IMR-90 (cell line): Measurements from ENCODE around the gene WFDC9. TPM values are rescaled to one million over a fixed set of nuclear protein-coding genes. Genes with fewer than 3 reads are reported as not detected.

ENCODE experiments used
- ATAC-seq: fragments of 200-7000 bp; cut with Tn5 transposase; 2 replicates; pipeline ENCODE4 v1.9.1; 2020; ENCODE audit warnings: low read depth, mild to moderate bottlenecking, moderate library complexity
- BruUV-seq: library from RNA; stranded (reverse); fragments of 400-500 nt; replicated peaks from 2 replicates; lab custom pipeline; 2021; lab: Mats Ljungman, UMichigan
- CTCF ChIA-PET: fragments of 300-600 bp; formaldehyde crosslinking; extraction: SDS; loops from one replicate; lab custom pipeline; 2021; ENCODE audit warnings: antibody characterized with exemption; lab: Yijun Ruan, JAX
- POLR2A ChIA-PET: fragments of 300-600 bp; sonication (Branson Sonifier 250); formaldehyde crosslinking; loops from one replicate; lab custom pipeline; 2022; ENCODE audit warnings: antibody characterized with exemption; ENCODE audit not compliant: unreplicated experiment; lab: Charles Lee
- DNase-seq: peaks from one replicate; pipeline ENCODE4 v3.0.0; 2013
- H2AFZ ChIP-seq: replicated peaks from 2 replicates; pipeline ENCODE3; 2013; ENCODE audit warnings: low read length, mild to moderate bottlenecking; ENCODE audit not compliant: poor library complexity
- H2AK5ac ChIP-seq: 2 replicates; pipeline ENCODE4 v1.6.1; 2013; ENCODE audit warnings: low read depth, low read length, inconsistent platforms
- H2AK9ac ChIP-seq: replicated peaks from 2 replicates; pipeline ENCODE3; 2013; ENCODE audit warnings: mild to moderate bottlenecking, low read depth, low read length, moderate library complexity; ENCODE audit not compliant: poor library complexity
- H2BK120ac ChIP-seq: 2 replicates; pipeline ENCODE4 v1.6.1; 2013; ENCODE audit warnings: low read depth, low read length, inconsistent platforms
- H2BK15ac ChIP-seq: 3 replicates; pipeline ENCODE4 v1.6.1; 2013; ENCODE audit warnings: low read depth, low read length, inconsistent platforms
- H2BK20ac ChIP-seq: 2 replicates; pipeline ENCODE4 v1.6.1; 2013; ENCODE audit warnings: low read depth, mild to moderate bottlenecking, inconsistent platforms, low read length, moderate library complexity
- H2BK5ac ChIP-seq: 2 replicates; pipeline ENCODE4 v1.6.1; 2013; ENCODE audit warnings: mild to moderate bottlenecking, low read depth, low read length, inconsistent platforms; ENCODE audit not compliant: poor library complexity, severe bottlenecking
- H3K14ac ChIP-seq: replicated peaks from 2 replicates; pipeline ENCODE4 v1.6.1; 2013; ENCODE audit warnings: low read depth, low read length, inconsistent platforms
- H3K18ac ChIP-seq: 2 replicates; pipeline ENCODE4 v1.6.1; 2013; ENCODE audit warnings: low read depth, low read length, control low read depth
- H3K23ac ChIP-seq: 2 replicates; pipeline ENCODE4 v1.6.1; 2013; ENCODE audit warnings: low read depth, low read length, inconsistent platforms
- H3K27ac ChIP-seq: 2 replicates; pipeline ENCODE4 v1.5.1; 2013; ENCODE audit warnings: mild to moderate bottlenecking, control low read depth, low read length; ENCODE audit not compliant: insufficient read depth
- H3K27me3 ChIP-seq: 2 replicates; pipeline ENCODE4 v1.6.1; 2013; ENCODE audit warnings: low read length; ENCODE audit not compliant: control insufficient read depth, insufficient read depth
- H3K36me3 ChIP-seq: 2 replicates; pipeline ENCODE4 v1.6.1; 2013; ENCODE audit warnings: low read length, mixed read lengths; ENCODE audit not compliant: control insufficient read depth, insufficient read depth
- H3K4ac ChIP-seq: 2 replicates; pipeline ENCODE4 v1.6.1; 2013; ENCODE audit warnings: low read depth, low read length, inconsistent platforms
- H3K4me1 ChIP-seq: 2 replicates; pipeline ENCODE4 v1.6.1; 2013; ENCODE audit warnings: low read length, mixed read lengths; ENCODE audit not compliant: control insufficient read depth, insufficient read depth
- H3K4me2 ChIP-seq: 2 replicates; pipeline ENCODE4 v1.6.1; 2013; ENCODE audit warnings: low read depth, mild to moderate bottlenecking, control low read depth, low read length, moderate library complexity
- H3K4me3 ChIP-seq: 2 replicates; pipeline ENCODE4 v1.5.1; 2013; ENCODE audit warnings: low read depth, mild to moderate bottlenecking, control low read depth, low read length, moderate library complexity; ENCODE audit not compliant: insufficient read depth
- H3K56ac ChIP-seq: 2 replicates; pipeline ENCODE4 v1.6.1; 2013; ENCODE audit warnings: low read length, inconsistent platforms; ENCODE audit not compliant: insufficient read depth; ENCODE audit errors: extremely low read depth
- H3K79me1 ChIP-seq, 2 experiments: 2 replicates each; pipeline ENCODE4 v1.6.1; 2013; ENCODE audit warnings: low read length in 2 of 2, inconsistent platforms in 1 of 2, low read depth in 1 of 2
- H3K9ac ChIP-seq: 2 replicates; pipeline ENCODE4 v1.6.1; 2013; ENCODE audit warnings: low read depth, low read length, control low read depth
- H3K9me1 ChIP-seq: 2 replicates; pipeline ENCODE4 v1.6.1; 2013; ENCODE audit warnings: low read length, inconsistent platforms; ENCODE audit not compliant: insufficient read depth
- H3K9me3 ChIP-seq: 2 replicates; pipeline ENCODE4 v1.6.1; 2013; ENCODE audit warnings: low read length; ENCODE audit not compliant: control insufficient read depth, insufficient read depth
- H4K20me1 ChIP-seq: 2 replicates; pipeline ENCODE4 v1.6.1; 2013; ENCODE audit warnings: low read length, inconsistent platforms; ENCODE audit not compliant: insufficient read depth
- H4K5ac ChIP-seq: 2 replicates; pipeline ENCODE4 v1.6.1; 2013; ENCODE audit warnings: mild to moderate bottlenecking, low read depth, low read length, control low read depth
- H4K8ac ChIP-seq, 2 experiments: 2 replicates each; pipeline ENCODE4 v1.6.1; 2013; ENCODE audit warnings: low read depth in 2 of 2, low read length in 2 of 2, control low read depth in 1 of 2, inconsistent platforms in 1 of 2
- H4K91ac ChIP-seq: 2 replicates; pipeline ENCODE4 v1.6.1; 2013; ENCODE audit warnings: low read depth, low read length, inconsistent platforms; ENCODE audit not compliant: insufficient read depth
- BHLHE40 ChIP-seq: fragments of 150-350 bp; IDR thresholded peaks from 2 replicates; pipeline ENCODE4 v1.6.1; 2016; ENCODE audit warnings: mild to moderate bottlenecking, low read depth, low read length
- CEBPB ChIP-seq: IDR thresholded peaks from 2 replicates; pipeline ENCODE4 v1.6.1; 2012; ENCODE audit warnings: low read depth, low read length, improper control_type of control experiment
- CHD1 ChIP-seq: IDR thresholded peaks from 2 replicates; pipeline ENCODE4 v1.6.1; 2012; ENCODE audit warnings: low read depth, low read length, improper control_type of control experiment
- CTCF ChIP-seq: conservative IDR thresholded peaks from 2 replicates; pipeline ENCODE4 v1.5.1; 2012; ENCODE audit warnings: mild to moderate bottlenecking, low read depth, low read length, improper control_type of control experiment
- ELK1 ChIP-seq: fragments of 150-350 bp; IDR thresholded peaks from 2 replicates; pipeline ENCODE4 v1.6.1; 2016; ENCODE audit warnings: low read depth, mild to moderate bottlenecking, low read length, moderate library complexity, borderline replicate concordance
- FOS ChIP-seq: fragments of 150-350 bp; IDR thresholded peaks from 2 replicates; pipeline ENCODE4 v1.6.1; 2016; ENCODE audit warnings: low read depth, low read length
- MAFK ChIP-seq: IDR thresholded peaks from 2 replicates; pipeline ENCODE4 v1.6.1; 2012; ENCODE audit warnings: low read depth, low read length, improper control_type of control experiment
- MAZ ChIP-seq: IDR thresholded peaks from 2 replicates; pipeline ENCODE4 v1.6.1; 2012; ENCODE audit warnings: low read depth, mild to moderate bottlenecking, low read length, improper control_type of control experiment, moderate library complexity, borderline replicate concordance
- MXI1 ChIP-seq: IDR thresholded peaks from 2 replicates; pipeline ENCODE4 v1.6.1; 2012; ENCODE audit warnings: low read depth, mild to moderate bottlenecking, low read length, moderate library complexity, borderline replicate concordance
- POLR2A ChIP-seq: IDR thresholded peaks from 2 replicates; pipeline ENCODE4 v1.6.1; 2012; ENCODE audit warnings: mild to moderate bottlenecking, low read depth, low read length
- RAD21 ChIP-seq: IDR thresholded peaks from 2 replicates; pipeline ENCODE4 v1.6.1; 2012; ENCODE audit warnings: low read length, improper control_type of control experiment
- RCOR1 ChIP-seq: IDR thresholded peaks from 2 replicates; pipeline ENCODE4 v1.6.1; 2012; ENCODE audit warnings: mild to moderate bottlenecking, low read length, improper control_type of control experiment; ENCODE audit not compliant: insufficient replicate concordance
- SMC3 ChIP-seq: fragments of 150-350 bp; IDR thresholded peaks from 2 replicates; pipeline ENCODE4 v1.6.1; 2016; ENCODE audit warnings: low read depth, mild to moderate bottlenecking, antibody characterized with exemption, low read length, moderate library complexity
- USF2 ChIP-seq: fragments of 150-350 bp; IDR thresholded peaks from 2 replicates; pipeline ENCODE4 v1.6.1; 2017; ENCODE audit warnings: mild to moderate bottlenecking, antibody characterized with exemption, low read length, low read depth
- WGBS, 2 experiments: methylation state at CpG; one replicate each; pipeline versions ENCODE4 v1.1.5 to v1.1.7; 2013; ENCODE audit warnings: missing lambda C conversion rate in 2 of 2; ENCODE audit not compliant: insufficient read length in 1 of 2; ENCODE audit errors: extremely low coverage in 2 of 2; 5-methylcytosine and 5-hydroxymethylcytosine counted together
- dilution Hi-C: fragments of 300-500 bp; cut with HindIII; formaldehyde crosslinking; loops from one replicate; pipeline ENCODE4 v1.14.3; 2018; ENCODE audit warnings: low sequenced_read_pairs; ENCODE audit not compliant: unreplicated experiment
- in situ Hi-C: fragments of 300-500 bp; cut with MboI; formaldehyde crosslinking; loops from 3 replicates; pipeline ENCODE4 v1.14.3; 2019; ENCODE audit warnings: low sequenced_read_pairs, inconsistent platforms, mixed read lengths
- intact Hi-C: fragments of 100-400 bp; cut with micrococcal nuclease; formaldehyde crosslinking; loops from 2 replicates; pipeline ENCODE4 v1.10.0; 2022
- polyA plus RNA-seq, 3 experiments: library from polyadenylated mRNA; depleted of rRNA; stranded (reverse); fragments of >200 nt; gene quantifications; 2 replicates each; pipeline ENCODE4 v1.2.3, GENCODE V29; 2012; ENCODE audit warnings: low replicate concordance in 1 of 3
- total RNA-seq: library from RNA; depleted of rRNA; stranded (reverse); fragments of >200 nt; gene quantifications from 2 replicates; pipeline ENCODE4 v1.2.3, GENCODE V29; 2012

Gene WFDC9
- total and polyA plus RNA-seq, 2 of the 4 experiments (the other 2 are of a cell fraction) = not detected

- no peak overlapping the region for H4K5ac ChIP-seq
- H2BK120ac ChIP-seq = no peak overlapping the region
- no peak overlapping the region for H2AFZ ChIP-seq
- H3K9me1 ChIP-seq = no peaks in the 10 kb centered on the region
- CTCF ChIA-PET = no interaction called here
- H2BK15ac ChIP-seq = no peak overlapping the region
- H3K14ac ChIP-seq = no peak overlapping the region
- H3K9ac ChIP-seq = no peak overlapping the region
- H4K20me1 ChIP-seq = no peaks in the 10 kb centered on the region
- no TSS peak for BruUV-seq
- no peak overlapping the region for H3K23ac ChIP-seq
- no peak for ATAC-seq
- no peak overlapping the region for H3K56ac ChIP-seq
- no peak overlapping the region for H4K91ac ChIP-seq
- dilution Hi-C loops (no loop called here), in situ Hi-C loops (no loop called here), intact Hi-C loops (loop anchor here (5.0 kb wide), 1 partner anchor 266 kb away; no protein-coding TSS in a partner anchor)
- no peak overlapping the region for H2BK20ac ChIP-seq
- H3K4me3 ChIP-seq = no peak overlapping the region
- POLR2A ChIA-PET = no interaction called here
- no peak overlapping the region for H3K18ac ChIP-seq
- H3K27me3 ChIP-seq = no peaks in the 10 kb centered on the region
- TF ChIP-seq CTCF = no peak
- no peak for TF ChIP-seq MAFK
- no peak for TF ChIP-seq POLR2A
- TF ChIP-seq RAD21 = no peak
- no peak for TF ChIP-seq CEBPB
- TF ChIP-seq MXI1 = no peak
- TF ChIP-seq BHLHE40 = no peak
- TF ChIP-seq MAZ = no peak
- no peak for TF ChIP-seq ELK1
- no peak for TF ChIP-seq SMC3
- no peak for TF ChIP-seq FOS
- TF ChIP-seq USF2 = no peak
- no peak for TF ChIP-seq CHD1
- TF ChIP-seq RCOR1 = no peak
- no peaks in the 10 kb centered on the region for H3K4me1 ChIP-seq
- no peak for DNase-seq
- H4K8ac ChIP-seq = no peak overlapping the region
- no peak overlapping the region for H3K27ac ChIP-seq
- WGBS, 2 experiments = no CpG with 5 or more reads among the region's 1 CpG
- no peak overlapping the region for H2AK5ac ChIP-seq
- H2BK5ac ChIP-seq = no peak overlapping the region
- no peaks in the 10 kb centered on the region for H3K9me3 ChIP-seq
- no peaks in the 10 kb centered on the region for H3K36me3 ChIP-seq
- H3K4ac ChIP-seq = no peak overlapping the region
- H2AK9ac ChIP-seq = no peak overlapping the region
- no peaks in the 10 kb centered on the region for H3K79me1 ChIP-seq
- H3K4me2 ChIP-seq = no peak overlapping the region
These were observed 52.9 kb downstream of the WFDC9 start for GRCh38 chr20:45578231-45578630.
